HEK293T (cell line): ENCODE measurements around the gene KRTAP10-4.

Experiments
- ARNT ChIP-seq: fragments of 450-650 bp; IDR thresholded peaks from 2 replicates; pipeline ENCODE4 v1.6.1; 2017; ENCODE audit warnings: mild to moderate bottlenecking
- BHLHE40 ChIP-seq: fragments of 450-650 bp; IDR thresholded peaks from 2 replicates; pipeline ENCODE4 v1.6.1; 2016; ENCODE audit warnings: mild to moderate bottlenecking, moderate library complexity, borderline replicate concordance
- CTBP1 ChIP-seq: fragments of 450-650 bp; IDR thresholded peaks from 2 replicates; pipeline ENCODE4 v1.6.1; 2016; ENCODE audit warnings: borderline replicate concordance
- ELF4 ChIP-seq: fragments of 450-650 bp; IDR thresholded peaks from 2 replicates; pipeline ENCODE4 v1.6.1; 2017; ENCODE audit warnings: antibody characterized with exemption
- FOXA1 ChIP-seq: fragments of 450-650 bp; IDR thresholded peaks from 2 replicates; pipeline ENCODE4 v1.6.1; 2016; ENCODE audit warnings: mild to moderate bottlenecking
- FOXK2 ChIP-seq: fragments of 450-650 bp; IDR thresholded peaks from 2 replicates; pipeline ENCODE4 v1.6.1; 2016; ENCODE audit warnings: mild to moderate bottlenecking
- FOXM1 ChIP-seq: fragments of 450-650 bp; IDR thresholded peaks from 2 replicates; pipeline ENCODE4 v1.6.1; 2017; ENCODE audit warnings: mild to moderate bottlenecking, borderline replicate concordance
- HDGF ChIP-seq: fragments of 450-650 bp; IDR thresholded peaks from 2 replicates; pipeline ENCODE4 v1.6.1; 2017; ENCODE audit warnings: antibody characterized with exemption, borderline replicate concordance
- L3MBTL2 ChIP-seq: fragments of 450-650 bp; conservative IDR thresholded peaks from 2 replicates; pipeline ENCODE4 v1.6.1; 2016; ENCODE audit warnings: mild to moderate bottlenecking
- LEF1 ChIP-seq: fragments of 450-650 bp; IDR thresholded peaks from 2 replicates; pipeline ENCODE4 v1.6.1; 2017; ENCODE audit warnings: mild to moderate bottlenecking, borderline replicate concordance
- SP1 ChIP-seq: fragments of 450-650 bp; IDR thresholded peaks from 2 replicates; pipeline ENCODE4 v1.6.1; 2017
- SUZ12 ChIP-seq: fragments of 450-650 bp; IDR thresholded peaks from 2 replicates; pipeline ENCODE4 v1.6.1; 2016; ENCODE audit warnings: mild to moderate bottlenecking
- ZNF384 ChIP-seq: fragments of 450-650 bp; IDR thresholded peaks from 2 replicates; pipeline ENCODE4 v1.6.1; 2016

DNA sequence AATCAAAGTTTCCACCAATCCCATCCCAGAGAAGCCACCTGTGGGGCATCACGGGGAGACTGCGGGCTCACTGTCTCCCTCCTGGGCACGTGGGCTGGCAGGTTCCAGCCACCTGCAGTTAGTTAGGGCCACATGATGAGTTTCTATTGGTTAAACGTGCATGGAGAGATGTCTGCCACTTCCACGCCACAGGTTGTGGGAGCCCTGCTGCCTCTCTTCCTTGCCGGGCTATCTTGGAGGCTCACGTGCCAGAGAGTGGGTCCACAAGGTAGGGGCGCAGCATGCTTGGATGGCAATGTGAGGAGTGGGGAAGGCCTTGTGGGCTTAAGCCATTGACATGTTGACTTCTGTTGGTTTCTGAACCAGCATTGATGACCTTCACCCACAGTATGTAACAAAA, 30.4 kb downstream of the KRTAP10-4 start:
- TF ChIP-seq FOXA1 (no peak), BHLHE40 (no peak), LEF1 (no peak), SP1 (no peak), FOXM1 (no peak), SUZ12 (no peak), CTBP1 (no peak), ZNF384 (no peak), ELF4 (no peak), FOXK2 (no peak), ARNT (no peak), HDGF (no peak), L3MBTL2 (no peak)
